AG04450 (cell line): ENCODE results near the gene RUFY1. TPM values are rescaled to one million over a fixed set of nuclear protein-coding genes. Genes with fewer than 3 reads are reported as not detected.

Experiments
- CTCF ChIA-PET: fragments of 300-600, 350-600 bp; formaldehyde crosslinking; extraction: SDS; loops from one replicate; lab custom pipeline; 2022; ENCODE audit warnings: antibody characterized with exemption, inconsistent platforms; lab: Charles Lee
- POLR2A ChIA-PET: fragments of 350-600 bp; formaldehyde crosslinking; extraction: SDS; loops from one replicate; lab custom pipeline; 2021; ENCODE audit warnings: antibody characterized with exemption, inconsistent platforms; lab: Yijun Ruan, JAX
- DNase-seq: peaks from one replicate; pipeline ENCODE4 v3.0.0-alpha.2; 2011; ENCODE audit warnings: low read depth, low spot score
- H3K27ac ChIP-seq: one replicate; pipeline ENCODE4 v1.5.1; 2012; ENCODE audit warnings: low read depth, low read length, control low read depth
- H3K27me3 ChIP-seq: one replicate; pipeline ENCODE4 v1.6.0; 2012; ENCODE audit warnings: low read length; ENCODE audit not compliant: control insufficient read depth, insufficient read depth
- H3K4me3 ChIP-seq: 2 replicates; pipeline ENCODE4 v1.5.1; 2011; ENCODE audit warnings: mild to moderate bottlenecking, low read depth, low read length, control low read depth
- H3K9me3 ChIP-seq: 2 replicates; pipeline ENCODE4 v1.5.1; 2012; ENCODE audit warnings: low read length; ENCODE audit not compliant: control insufficient read depth, insufficient read depth
- polyA plus RNA-seq: library from polyadenylated mRNA; depleted of rRNA; stranded (reverse); fragments of >200 nt; gene quantifications from 2 replicates; pipeline ENCODE4 v1.2.3, GENCODE V29; 2011
- TF ChIP-seq, protein P1 (sequence below): IDR thresholded peaks from 2 replicates; pipeline ENCODE4 v1.5.1; 2011; ENCODE audit warnings: low read depth, low read length, control low read depth, inconsistent platforms

The RUFY1 gene
- polyA plus RNA-seq, 1 experiment = 31.1 TPM

- CTCF ChIA-PET = no interaction called here
- no peaks in the 10 kb centered on the region for H3K27me3 ChIP-seq
- no peak for DNase-seq
- no peak overlapping the region for H3K27ac ChIP-seq
- no peaks in the 10 kb centered on the region for H3K9me3 ChIP-seq
- TF ChIP-seq, protein P1, sequence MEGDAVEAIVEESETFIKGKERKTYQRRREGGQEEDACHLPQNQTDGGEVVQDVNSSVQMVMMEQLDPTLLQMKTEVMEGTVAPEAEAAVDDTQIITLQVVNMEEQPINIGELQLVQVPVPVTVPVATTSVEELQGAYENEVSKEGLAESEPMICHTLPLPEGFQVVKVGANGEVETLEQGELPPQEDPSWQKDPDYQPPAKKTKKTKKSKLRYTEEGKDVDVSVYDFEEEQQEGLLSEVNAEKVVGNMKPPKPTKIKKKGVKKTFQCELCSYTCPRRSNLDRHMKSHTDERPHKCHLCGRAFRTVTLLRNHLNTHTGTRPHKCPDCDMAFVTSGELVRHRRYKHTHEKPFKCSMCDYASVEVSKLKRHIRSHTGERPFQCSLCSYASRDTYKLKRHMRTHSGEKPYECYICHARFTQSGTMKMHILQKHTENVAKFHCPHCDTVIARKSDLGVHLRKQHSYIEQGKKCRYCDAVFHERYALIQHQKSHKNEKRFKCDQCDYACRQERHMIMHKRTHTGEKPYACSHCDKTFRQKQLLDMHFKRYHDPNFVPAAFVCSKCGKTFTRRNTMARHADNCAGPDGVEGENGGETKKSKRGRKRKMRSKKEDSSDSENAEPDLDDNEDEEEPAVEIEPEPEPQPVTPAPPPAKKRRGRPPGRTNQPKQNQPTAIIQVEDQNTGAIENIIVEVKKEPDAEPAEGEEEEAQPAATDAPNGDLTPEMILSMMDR = no peak
- H3K4me3 ChIP-seq = no peak overlapping the region
- POLR2A ChIA-PET = interaction anchor here (2.5 kb wide), 1 partner anchor 21 kb away, joined by 7 read pairs; the partner anchor contains the start of gene HNRNPH1
Observed at GRCh38 chr5:179603308-179603707, 53.0 kb downstream of the RUFY1 start.

DNA sequence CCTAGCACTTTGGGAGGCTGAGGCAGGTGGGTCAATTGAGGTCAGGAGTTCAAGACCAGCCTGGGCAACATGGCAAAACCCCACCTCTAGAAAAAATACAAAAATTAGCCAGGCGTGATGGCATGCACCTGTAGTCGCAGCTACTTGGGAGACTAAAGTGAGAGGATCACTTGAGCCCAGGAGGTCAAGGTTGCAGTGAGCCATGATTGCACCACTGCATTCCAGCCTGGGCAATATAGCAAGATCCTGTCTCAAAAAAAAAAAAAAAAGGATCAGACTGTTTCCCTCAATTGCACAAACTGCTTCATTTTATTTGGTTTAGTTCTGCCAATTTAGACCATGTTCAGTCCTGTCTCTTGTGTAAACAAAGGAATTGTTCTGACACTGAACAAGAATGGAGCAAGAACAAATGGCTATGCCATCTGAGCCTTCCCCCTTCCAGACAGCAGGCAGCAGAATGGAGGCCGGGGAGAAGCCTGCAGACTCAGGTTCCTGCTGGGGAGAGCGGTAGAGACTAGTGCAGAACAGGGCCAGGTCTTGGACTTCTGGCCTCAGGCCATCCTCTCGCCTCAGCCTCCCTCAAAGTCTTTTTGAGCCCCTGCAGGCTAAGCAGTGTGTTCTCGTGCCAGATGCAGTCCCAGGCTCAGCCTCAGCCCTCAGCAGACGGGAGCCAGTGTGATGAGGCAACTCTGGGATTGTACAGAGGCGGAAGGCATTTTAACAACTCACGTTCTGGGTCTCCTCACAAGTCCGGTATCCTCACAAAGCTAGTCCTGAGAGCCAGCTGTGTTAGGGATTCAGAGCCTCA is 54.9 kb downstream of the RUFY1 start:
- CTCF ChIA-PET = interaction anchor here (1.1 kb wide), 1 partner anchor 9 kb away, joined by 3 read pairs; no protein-coding TSS in a partner anchor

GRCh38 chr5:179606071-179606909 is 55.9 kb downstream of the RUFY1 start:
- TF ChIP-seq, protein P1 = no peak
- no peaks in the 10 kb centered on the region for H3K27me3 ChIP-seq
- H3K4me3 ChIP-seq = no peak overlapping the region
- peak overlapping the region; percentile 40 for H3K27ac ChIP-seq
- POLR2A ChIA-PET = interaction anchor here (0.7 to 4.0 kb wide), 4 partner anchors 11 to 126 kb away, joined by 3 to 35 read pairs (median 3); partner anchors contain the start of genes HNRNPH1 and MAML1
- CTCF ChIA-PET = no interaction called here
- H3K9me3 ChIP-seq = no peaks in the 10 kb centered on the region
- DNase-seq = no peak

More for the DNA sequence above, 54.9 kb downstream of the RUFY1 start:
- no peaks in the 10 kb centered on the region for H3K27me3 ChIP-seq
- H3K27ac ChIP-seq = peak overlapping the region; percentile 40
- TF ChIP-seq, protein P1 = no peak
- no peaks in the 10 kb centered on the region for H3K9me3 ChIP-seq
- POLR2A ChIA-PET = interaction anchor here (1.2 to 4.0 kb wide), 2 partner anchors 14 to 18 kb away, joined by 3 to 35 read pairs; partner anchors contain the start of gene HNRNPH1
- no peak overlapping the region for H3K4me3 ChIP-seq
- DNase-seq = no peak

DNA sequence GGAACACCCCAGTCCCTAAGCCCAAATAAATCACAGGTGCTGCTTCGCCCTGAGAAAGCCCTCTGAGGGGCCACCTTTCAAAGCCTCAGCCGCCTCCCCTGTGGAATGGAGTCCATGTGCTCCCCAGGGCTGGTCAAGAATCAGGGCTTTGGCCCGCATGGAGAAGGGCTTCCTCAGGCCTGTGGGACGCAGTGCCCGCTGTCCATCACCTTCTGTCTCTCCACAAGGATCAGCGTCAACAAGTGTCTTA is 56.5 kb downstream of the RUFY1 start:
- ChIA-PET POLR2A (interaction anchor here (1.1 to 4.0 kb wide), 2 partner anchors 17 to 125 kb away, joined by 3 to 35 read pairs; partner anchors contain the start of genes HNRNPH1 and MAML1), CTCF (no interaction called here)
- H3K27me3 ChIP-seq = no peaks in the 10 kb centered on the region
- TF ChIP-seq, protein P1 = no peak
- no peak overlapping the region for H3K27ac ChIP-seq
- no peak overlapping the region for H3K4me3 ChIP-seq
- H3K9me3 ChIP-seq = no peaks in the 10 kb centered on the region
- no peak for DNase-seq
